Measurements from ENCODE around the gene RAB22A. TPM values are rescaled to one million over a fixed set of nuclear protein-coding genes. Genes with fewer than 3 reads are reported as not detected.

The RAB22A gene
- total and polyA plus RNA-seq, 2 donors from 2014 or later, result 7.0 to 20.7 TPM

GRCh38 chr20:58264271-58264670 is 45.2 kb upstream of the RAB22A start:
- H3K9ac ChIP-seq (ENCODE audit: low read length in 3 of 3), result no peak overlapping the region
- H3K9me3 ChIP-seq (ENCODE audit: control insufficient read depth in 2 of 3, insufficient read depth in 1 of 3, low read length in 3 of 3), result no peaks in the 10 kb centered on the region
- no peak for DNase-seq
- H3K27me3 ChIP-seq (ENCODE audit: control insufficient read depth, insufficient read depth, low read length), result no peaks in the 10 kb centered on the region
- no peak for FAIRE-seq
- no peak overlapping the region for H3K27ac ChIP-seq (ENCODE audit: low read depth in 2 of 2, low read length in 2 of 2)
- H3K4me1 ChIP-seq (ENCODE audit: control insufficient read depth in 2 of 3, insufficient read depth in 2 of 3, low read depth in 1 of 3, low read length in 3 of 3), result peaks cover 0 to 2% (median 0%) of the 10 kb centered on the region in 3 donors
- TF ChIP-seq CTCF (IDR thresholded peaks at IDR 0.05; ENCODE audit: borderline replicate concordance, extremely low read depth, insufficient read depth), result no peak
- peaks cover 0 to 36% (median 8%) of the 10 kb centered on the region in 3 donors for H3K36me3 ChIP-seq (ENCODE audit: control insufficient read depth in 2 of 3, insufficient read depth in 3 of 3, low read length in 3 of 3)
- H3K4me3 ChIP-seq (ENCODE audit: low read length in 3 of 3), result no peak overlapping the region
- intact Hi-C loops (cut with DNase I), result no loop called here

- no peaks in the 10 kb centered on the region for H3K27me3 ChIP-seq (ENCODE audit: control insufficient read depth, insufficient read depth, low read length)
- H3K4me3 ChIP-seq (ENCODE audit: low read length in 3 of 3), result no peak overlapping the region
- intact Hi-C loops (cut with DNase I), result no loop called here
- H3K4me1 ChIP-seq (ENCODE audit: control insufficient read depth in 2 of 3, insufficient read depth in 2 of 3, low read depth in 1 of 3, low read length in 3 of 3), result peaks cover 0 to 2% (median 0%) of the 10 kb centered on the region in 3 donors
- no peak overlapping the region for H3K27ac ChIP-seq (ENCODE audit: low read depth in 2 of 2, low read length in 2 of 2)
- no peak for DNase-seq
- FAIRE-seq, result no peak
- H3K9ac ChIP-seq (ENCODE audit: low read length in 3 of 3), result no peak overlapping the region
- no peak for TF ChIP-seq CTCF (IDR thresholded peaks at IDR 0.05; ENCODE audit: borderline replicate concordance, extremely low read depth, insufficient read depth)
- H3K36me3 ChIP-seq (ENCODE audit: control insufficient read depth in 2 of 3, insufficient read depth in 3 of 3, low read length in 3 of 3), result peaks cover 0 to 40% (median 6%) of the 10 kb centered on the region in 3 donors
- no peaks in the 10 kb centered on the region for H3K9me3 ChIP-seq (ENCODE audit: control insufficient read depth in 2 of 3, insufficient read depth in 1 of 3, low read length in 3 of 3)
Observed at GRCh38 chr20:58267389-58268215, 41.9 kb upstream of the RAB22A start.

GRCh38 chr20:58268421-58268821 is 41.1 kb upstream of the RAB22A start:
- no peaks in the 10 kb centered on the region for H3K9me3 ChIP-seq (ENCODE audit: control insufficient read depth in 2 of 3, insufficient read depth in 1 of 3, low read length in 3 of 3)
- peaks cover 0 to 40% (median 6%) of the 10 kb centered on the region in 3 donors for H3K36me3 ChIP-seq (ENCODE audit: control insufficient read depth in 2 of 3, insufficient read depth in 3 of 3, low read length in 3 of 3)
- no peak for TF ChIP-seq CTCF (IDR thresholded peaks at IDR 0.05; ENCODE audit: borderline replicate concordance, extremely low read depth, insufficient read depth)
- no peak for FAIRE-seq
- no peak overlapping the region for H3K9ac ChIP-seq (ENCODE audit: low read length in 3 of 3)
- H3K4me3 ChIP-seq (ENCODE audit: low read length in 3 of 3), result no peak overlapping the region
- no peaks in the 10 kb centered on the region for H3K27me3 ChIP-seq (ENCODE audit: control insufficient read depth, insufficient read depth, low read length)
- peaks cover 0 to 2% (median 0%) of the 10 kb centered on the region in 3 donors for H3K4me1 ChIP-seq (ENCODE audit: control insufficient read depth in 2 of 3, insufficient read depth in 2 of 3, low read depth in 1 of 3, low read length in 3 of 3)
- no peak for DNase-seq
- no peak overlapping the region for H3K27ac ChIP-seq (ENCODE audit: low read depth in 2 of 2, low read length in 2 of 2)
- intact Hi-C loops (cut with DNase I), result no loop called here
